BE2C (cell line): Measurements from ENCODE around the gene DCAF5.
"Not testable (repeated sequence)": the region's sequence is repeated elsewhere in the genome, so short reads cannot be mapped to it uniquely, and the experiment has no call there.

Source experiments
- DNase-seq: peaks from one replicate; pipeline ENCODE4 v3.0.0-alpha.2; 2020
- H3K27me3 ChIP-seq: fragments of 250-450 bp; sonication (Bioruptor Pico); 2 replicates; pipeline ENCODE4 v1.5.1; 2020; ENCODE audit warnings: mild to moderate bottlenecking
- H3K36me3 ChIP-seq: fragments of 250-450 bp; sonication (Bioruptor Pico); 2 replicates; pipeline ENCODE4 v1.5.1; 2020; ENCODE audit warnings: mild to moderate bottlenecking
- H3K4me1 ChIP-seq: fragments of 250-450 bp; sonication (Bioruptor Pico); 2 replicates; pipeline ENCODE4 v1.5.1; 2020
- H3K4me3 ChIP-seq: 2 replicates; pipeline ENCODE4 v1.5.1; 2011; ENCODE audit warnings: low read depth, low read length
- H3K9me3 ChIP-seq: fragments of 250-450 bp; sonication (Bioruptor Pico); 2 replicates; pipeline ENCODE4 v1.5.1; 2020
- TF ChIP-seq, protein P1 (sequence below): IDR thresholded peaks from 2 replicates; pipeline ENCODE4 v1.5.1; 2012; ENCODE audit warnings: mild to moderate bottlenecking, low read depth, low read length

DCAF5 gene

GRCh38 chr14:69084023-69084422, 68.9 kb downstream of the DCAF5 start:
- Histone ChIP-seq H3K4me1 (peaks cover 11% of the 10 kb centered on the region), H3K27me3 (no peaks in the 10 kb centered on the region), H3K4me3 (no peak overlapping the region), H3K36me3 (peaks cover 4% of the 10 kb centered on the region), H3K9me3 (no peaks in the 10 kb centered on the region)
- DNase-seq, result no peak
- TF ChIP-seq, protein P1, sequence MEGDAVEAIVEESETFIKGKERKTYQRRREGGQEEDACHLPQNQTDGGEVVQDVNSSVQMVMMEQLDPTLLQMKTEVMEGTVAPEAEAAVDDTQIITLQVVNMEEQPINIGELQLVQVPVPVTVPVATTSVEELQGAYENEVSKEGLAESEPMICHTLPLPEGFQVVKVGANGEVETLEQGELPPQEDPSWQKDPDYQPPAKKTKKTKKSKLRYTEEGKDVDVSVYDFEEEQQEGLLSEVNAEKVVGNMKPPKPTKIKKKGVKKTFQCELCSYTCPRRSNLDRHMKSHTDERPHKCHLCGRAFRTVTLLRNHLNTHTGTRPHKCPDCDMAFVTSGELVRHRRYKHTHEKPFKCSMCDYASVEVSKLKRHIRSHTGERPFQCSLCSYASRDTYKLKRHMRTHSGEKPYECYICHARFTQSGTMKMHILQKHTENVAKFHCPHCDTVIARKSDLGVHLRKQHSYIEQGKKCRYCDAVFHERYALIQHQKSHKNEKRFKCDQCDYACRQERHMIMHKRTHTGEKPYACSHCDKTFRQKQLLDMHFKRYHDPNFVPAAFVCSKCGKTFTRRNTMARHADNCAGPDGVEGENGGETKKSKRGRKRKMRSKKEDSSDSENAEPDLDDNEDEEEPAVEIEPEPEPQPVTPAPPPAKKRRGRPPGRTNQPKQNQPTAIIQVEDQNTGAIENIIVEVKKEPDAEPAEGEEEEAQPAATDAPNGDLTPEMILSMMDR, result no peak

- H3K36me3 ChIP-seq, result peaks cover 4% of the 10 kb centered on the region
- TF ChIP-seq, protein P1, result no peak
- DNase-seq, result no peak
- peaks cover 4% of the 10 kb centered on the region for H3K4me1 ChIP-seq
- H3K9me3 ChIP-seq, result no peaks in the 10 kb centered on the region
- no peak overlapping the region for H3K4me3 ChIP-seq
- H3K27me3 ChIP-seq, result no peaks in the 10 kb centered on the region
Observed at GRCh38 chr14:69083181-69083580, 69.7 kb downstream of the DCAF5 start.

- no peak overlapping the region for H3K4me3 ChIP-seq
- no peaks in the 10 kb centered on the region for H3K9me3 ChIP-seq
- H3K4me1 ChIP-seq, result peaks cover 4% of the 10 kb centered on the region
- H3K36me3 ChIP-seq, result peaks cover 4% of the 10 kb centered on the region; the same call in 1 of the 2 replicates
- no peak for DNase-seq
- TF ChIP-seq, protein P1, result no peak
- H3K27me3 ChIP-seq, result no peaks in the 10 kb centered on the region
Observed at GRCh38 chr14:69081271-69081670, 71.6 kb downstream of the DCAF5 start.

GRCh38 chr14:69079747-69080146, 73.2 kb downstream of the DCAF5 start:
- H3K9me3 ChIP-seq, result no peaks in the 10 kb centered on the region
- no peak for DNase-seq
- TF ChIP-seq, protein P1, result no peak

GRCh38 chr14:69079188-69079742, 73.7 kb downstream of the DCAF5 start:
- Histone ChIP-seq H3K36me3 (no peaks in the 10 kb centered on the region), H3K4me1 (peaks cover 4% of the 10 kb centered on the region), H3K9me3 (no peaks in the 10 kb centered on the region), H3K4me3 (no peak overlapping the region), H3K27me3 (no peaks in the 10 kb centered on the region)
- TF ChIP-seq, protein P1, result no peak
- no peak for DNase-seq

More at GRCh38 chr14:69079747-69080146, 73.2 kb downstream of the DCAF5 start:
- no peaks in the 10 kb centered on the region for H3K36me3 ChIP-seq
- H3K4me3 ChIP-seq, result no peak overlapping the region
- H3K4me1 ChIP-seq, result peaks cover 4% of the 10 kb centered on the region
- no peaks in the 10 kb centered on the region for H3K27me3 ChIP-seq

GRCh38 chr14:69077841-69078240, 75.1 kb downstream of the DCAF5 start:
- no peak for DNase-seq
- Histone ChIP-seq H3K27me3 (no peaks in the 10 kb centered on the region), H3K9me3 (no peaks in the 10 kb centered on the region), H3K36me3 (no peaks in the 10 kb centered on the region), H3K4me3 (no peak overlapping the region), H3K4me1 (peaks cover 4% of the 10 kb centered on the region)
- TF ChIP-seq, protein P1, result no peak

- not testable (repeated sequence) for DNase-seq, H3K27me3 ChIP-seq, H3K9me3 ChIP-seq, H3K36me3 ChIP-seq, H3K4me1 ChIP-seq, H3K4me3 ChIP-seq
Observed at GRCh38 chr14:69077185-69077584, 75.7 kb downstream of the DCAF5 start.
